Lower leg skin (tissue), 3 donors: Measurements from ENCODE around the gene MBD4.

Experiments used
- CTCF ChIP-seq, 3 donors: fragments of 450-650 bp; IDR thresholded peaks; one replicate each; pipeline ENCODE4 v1.5.1; 2016; ENCODE audit warnings: antibody characterized with exemption in 3 of 3, mild to moderate bottlenecking in 3 of 3, moderate library complexity in 2 of 3
- POLR2A ChIP-seq, 2 donors: fragments of 450-650 bp; IDR thresholded peaks; one replicate each; pipeline ENCODE4 v1.6.1; 2016 to 2017; ENCODE audit warnings: antibody characterized with exemption in 2 of 2, mild to moderate bottlenecking in 1 of 2, moderate library complexity in 1 of 2

GRCh38 chr3:129441782-129442181 is 2.0 kb upstream of the MBD4 start:
- TF ChIP-seq CTCF (IDR thresholded peaks at IDR 0.05) (no peak), POLR2A (IDR thresholded peaks at IDR 0.05) (no peak)
